Left renal cortex interstitium (tissue), 4 donors: ENCODE results near the gene BMAL1. TPM values are rescaled to one million over a fixed set of nuclear protein-coding genes. Genes with fewer than 3 reads are reported as not detected.
"Not testable (repeated sequence)": the region's sequence is repeated elsewhere in the genome, so short reads cannot be mapped to it uniquely, and the experiment has no call there.

Experiments used
- DNase-seq, 4 donors: peaks; one replicate each; pipeline ENCODE4 v3.0.0-alpha.2; 2013; ENCODE audit warnings: low read depth in 4 of 4, low spot score in 2 of 4, missing footprints in 1 of 4
- polyA plus RNA-seq, 4 donors: library from polyadenylated mRNA; unstranded; fragments of 120-200 nt; gene quantifications; one replicate each; pipeline ENCODE4 v1.2.1, GENCODE V29; 2013; ENCODE audit not compliant: insufficient read length in 4 of 4

The BMAL1 gene
- polyA plus RNA-seq, 4 donors: 11.2 to 13.7 (median 11.8) TPM

DNA sequence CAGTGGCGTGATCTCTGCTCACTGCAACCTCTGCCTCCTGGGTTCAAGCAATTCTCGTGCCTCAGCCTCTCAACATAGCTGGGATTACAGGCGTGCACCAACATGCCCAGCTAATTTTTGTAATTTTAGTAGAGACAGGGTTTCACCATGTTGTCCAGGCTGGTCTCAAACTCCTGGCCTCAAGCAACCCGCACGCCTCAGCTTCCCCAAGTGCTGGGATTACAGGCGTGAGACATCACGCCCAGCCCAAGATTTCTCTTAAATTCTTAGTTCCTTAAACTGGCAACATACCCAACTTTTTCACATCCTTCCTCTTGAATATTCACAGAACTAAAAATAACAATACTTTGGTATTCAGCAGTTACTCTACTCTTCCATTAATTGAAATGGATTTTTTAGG is 159.2 kb downstream of the BMAL1 start:
- not testable (repeated sequence) for DNase-seq

Other genes starting within 250 kb of the BMAL1 start
- 10 to 100 TPM; 29.8 to 39.4 (median 31.1) TPM for gene BTBD10, start 185.4 kb downstream of the BMAL1 start, polyA plus RNA-seq
- gene PTH, start 218.2 kb downstream of the BMAL1 start, polyA plus RNA-seq: not detected